Kasumi-1 (cell line): Measurements from ENCODE around the gene ZFP1.
A peak's percentile ranks its signal among the peaks of the same experiment; 100 is the strongest.
"Not testable (repeated sequence)": the region's sequence is repeated elsewhere in the genome, so short reads cannot be mapped to it uniquely, and the experiment has no call there.

Source experiments
- DNase-seq, 2 experiments: peaks; one replicate each; lab custom pipeline; 2025; lab: John Stamatoyannopoulos, UW

Gene ZFP1

GRCh38 chr16:75113541-75114121, 34.7 kb upstream of the ZFP1 start:
- DNase-seq = no peak

- no peak for DNase-seq
These were observed 34.0 kb upstream of the ZFP1 start for GRCh38 chr16:75114179-75114945.

GRCh38 chr16:75114946-75115825, 33.1 kb upstream of the ZFP1 start:
- no peak for DNase-seq

DNA sequence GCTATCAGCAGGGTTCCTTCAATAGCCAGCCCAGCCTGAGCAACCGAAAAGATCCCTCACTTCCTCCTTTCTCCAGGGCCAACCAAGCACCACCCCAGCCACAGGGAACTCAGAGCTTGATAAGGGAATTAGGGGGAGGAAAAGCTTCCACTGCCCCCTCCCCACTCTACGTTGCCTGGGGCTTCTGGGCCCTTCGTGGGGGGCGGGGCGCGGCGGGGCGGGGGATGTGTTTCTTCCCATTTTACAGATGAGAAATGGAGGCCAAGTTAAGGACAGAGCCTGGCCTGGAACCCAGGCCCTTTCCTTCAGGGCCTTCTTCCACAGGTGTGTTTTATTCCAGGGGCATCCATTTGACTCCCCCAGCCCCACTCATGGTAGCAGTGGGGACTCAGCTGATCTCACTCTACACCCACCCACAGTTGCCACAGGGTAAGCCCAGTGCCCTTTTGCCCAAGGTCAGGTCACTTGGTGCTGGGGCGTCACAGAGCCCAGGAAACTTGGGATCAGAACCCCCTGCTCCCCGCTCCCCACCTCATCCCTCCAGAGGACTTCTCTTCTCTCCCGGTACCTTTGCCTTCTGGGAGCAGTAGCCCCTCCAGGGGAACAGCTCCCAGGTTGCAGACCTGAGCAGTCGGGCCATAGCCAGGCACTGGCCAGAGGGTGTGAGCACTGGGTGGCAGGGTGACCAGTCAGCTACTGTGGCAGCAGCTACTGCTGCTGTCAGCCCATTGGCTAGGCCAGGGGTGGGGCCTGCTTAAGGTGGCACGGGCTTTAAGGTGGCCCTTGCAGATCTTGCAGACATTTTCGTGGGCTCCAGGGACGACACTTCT, 32.0 kb upstream of the ZFP1 start, which contains the start of gene LDHD:
Gene LDHD (minus strand): TSS at position 700 of the 830 bp plus-strand sequence. CDS start 60 bp downstream, at position 640.
- peak; percentile 74 to 82 for DNase-seq

- no peak for DNase-seq
These were observed 31.4 kb upstream of the ZFP1 start for GRCh38 chr16:75116911-75117245.

DNA sequence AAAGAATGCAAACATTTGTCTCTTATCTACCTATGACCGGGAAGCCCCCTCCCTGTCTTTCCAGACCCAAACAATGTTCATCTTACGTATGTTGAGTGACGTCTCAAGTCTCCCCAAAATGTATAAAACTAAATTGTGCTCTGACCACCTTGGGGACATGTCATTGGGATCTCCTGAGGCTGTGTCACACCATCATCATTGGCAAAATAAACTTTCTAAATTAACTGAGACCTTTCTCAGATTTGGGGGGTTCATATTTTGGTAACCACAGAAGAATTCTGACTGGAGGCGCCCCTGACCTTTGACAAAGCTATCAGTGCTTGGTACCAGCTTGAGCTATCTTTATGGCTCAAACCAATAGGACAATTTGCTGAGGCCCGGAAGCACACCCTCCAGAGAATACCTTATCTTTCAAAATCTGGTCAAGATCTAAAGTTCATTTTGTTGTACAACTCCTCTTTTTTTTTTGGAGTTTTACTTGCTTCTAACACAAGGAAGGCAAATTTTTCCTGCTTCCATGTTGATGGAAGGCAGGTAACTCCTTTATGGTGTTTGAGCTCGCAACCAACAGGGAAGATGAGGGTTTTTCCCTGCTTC, 29.3 kb upstream of the ZFP1 start:
- DNase-seq = no peak

GRCh38 chr16:75120253-75120652, 28.1 kb upstream of the ZFP1 start:
- DNase-seq = no peak

- no peak for DNase-seq
These were observed 26.3 kb upstream of the ZFP1 start for GRCh38 chr16:75121949-75122568.

DNA sequence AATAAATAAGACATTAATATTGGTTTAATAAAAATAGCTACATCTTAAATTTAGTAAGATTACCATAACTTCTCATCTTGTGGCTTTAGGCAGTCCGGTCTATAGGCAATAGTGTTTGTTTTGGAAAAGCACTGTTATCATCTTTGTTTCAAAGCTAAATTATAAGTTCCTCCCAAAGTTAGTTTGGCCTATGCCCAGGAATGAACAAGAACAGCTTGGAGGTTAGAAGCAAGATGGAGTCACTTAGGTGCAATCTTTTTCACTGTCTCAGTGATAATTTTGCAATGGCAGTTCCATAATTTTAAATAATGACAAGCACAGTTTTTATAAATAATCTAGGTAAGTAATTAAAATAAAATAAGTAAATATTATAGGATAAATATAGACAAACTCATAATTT, 25.7 kb upstream of the ZFP1 start:
- no peak for DNase-seq

- DNase-seq = no peak
These were observed 20.5 kb upstream of the ZFP1 start for GRCh38 chr16:75127713-75128415.

DNA sequence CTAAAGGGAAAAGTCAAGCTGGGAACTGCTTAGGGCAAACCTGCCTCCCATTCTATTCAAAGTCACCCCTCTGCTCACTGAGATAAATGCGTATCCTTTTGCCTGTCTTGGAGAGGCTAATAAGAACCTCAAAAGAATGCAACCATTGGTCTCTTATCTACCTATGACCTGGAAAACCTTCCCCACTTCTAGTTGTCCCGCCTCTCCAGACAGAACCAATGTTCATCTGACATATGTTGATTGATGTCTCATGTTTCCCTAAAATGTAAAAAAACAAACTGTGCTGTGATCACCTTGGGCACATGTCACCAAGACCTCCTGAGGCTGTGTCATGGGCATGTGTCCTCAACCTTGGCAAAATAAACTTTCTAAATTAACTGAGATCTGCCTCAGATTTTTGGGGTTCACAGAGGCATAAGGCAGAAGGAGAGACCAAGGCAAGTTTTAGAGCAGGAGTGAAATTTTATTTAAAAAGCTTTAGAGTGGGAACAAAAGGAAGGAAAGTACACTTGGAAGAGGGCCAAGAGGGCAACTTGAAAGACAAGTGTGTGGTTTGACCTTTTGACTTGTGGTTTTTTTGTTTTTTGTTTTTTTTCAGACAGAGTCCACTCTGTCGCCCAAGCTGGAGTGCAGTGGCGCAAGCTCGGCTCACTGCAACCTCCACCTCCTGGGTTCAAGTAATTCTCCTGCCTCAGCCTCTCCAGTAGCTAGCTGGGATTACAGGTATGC, 18.7 kb upstream of the ZFP1 start:
- DNase-seq = not testable (repeated sequence)

- no peak for DNase-seq
These were observed 18.1 kb upstream of the ZFP1 start for GRCh38 chr16:75130150-75130771.

DNA sequence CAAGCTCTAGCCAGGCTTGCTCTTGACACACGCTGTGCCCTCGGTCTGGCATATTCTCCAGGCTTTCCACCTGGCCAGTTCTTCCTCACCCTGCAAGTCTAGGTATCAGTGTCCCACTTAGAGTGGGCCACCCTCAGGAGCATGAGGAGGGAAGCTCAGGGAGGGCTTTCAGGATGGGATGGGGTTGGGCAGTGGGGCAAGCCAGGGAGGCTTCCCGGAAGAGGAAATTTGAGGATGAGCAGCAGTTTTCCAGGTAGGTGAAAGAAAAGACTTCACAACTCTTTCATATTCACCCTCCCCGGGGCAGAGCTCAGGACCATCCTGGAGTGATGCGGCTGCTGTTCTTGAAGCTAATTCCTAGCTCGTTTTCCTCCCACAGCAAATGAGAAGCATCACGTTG, 17.2 kb upstream of the ZFP1 start:
- DNase-seq = no peak

GRCh38 chr16:75138233-75138632, 10.1 kb upstream of the ZFP1 start:
- DNase-seq = no peak

- peak; percentile 26 to 54 for DNase-seq
These were observed 9.7 kb upstream of the ZFP1 start for GRCh38 chr16:75138636-75139035.

GRCh38 chr16:75139498-75139897, 8.8 kb upstream of the ZFP1 start:
- DNase-seq = no peak

DNA sequence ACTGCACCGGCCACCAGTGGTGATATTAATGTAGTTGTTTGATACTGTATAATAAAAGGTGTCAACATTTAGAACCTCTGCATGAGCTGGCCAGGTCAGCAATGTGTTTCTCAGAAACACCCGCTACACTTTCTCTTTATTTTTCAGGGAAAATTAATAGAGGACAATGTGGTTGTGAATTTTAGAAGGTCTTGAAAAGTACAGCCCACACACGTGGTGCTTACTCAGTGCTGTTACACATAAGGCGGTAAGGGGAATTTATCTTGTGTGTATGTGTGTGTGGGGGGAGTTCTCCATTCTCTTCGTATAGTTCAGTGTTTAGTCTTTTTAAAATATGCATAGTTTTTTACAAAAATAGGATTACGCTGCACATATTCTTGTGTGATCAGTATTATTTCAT, 4.4 kb upstream of the ZFP1 start:
- DNase-seq = no peak

DNA sequence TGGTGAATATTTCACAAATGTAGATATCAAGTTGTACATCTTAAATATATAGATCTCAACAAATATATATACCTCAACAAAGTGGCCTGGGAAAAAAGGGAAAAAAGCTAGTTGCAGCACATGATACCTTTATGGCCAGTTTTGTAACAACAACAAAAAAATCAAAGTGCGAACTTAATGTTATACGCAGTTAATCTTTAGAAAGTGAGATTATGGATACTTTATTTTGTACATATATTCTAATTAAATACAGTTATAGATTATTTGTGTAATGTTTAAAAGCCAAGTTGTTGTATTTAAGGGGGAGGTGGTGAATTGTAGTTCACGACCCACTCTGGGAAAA, 385 bp upstream of the ZFP1 start:
- no peak for DNase-seq

GRCh38 chr16:75151798-75152197, 3.5 kb downstream of the ZFP1 start:
- no peak for DNase-seq
